ENCODE data around the gene PET100. TPM values are rescaled to one million over a fixed set of nuclear protein-coding genes. Genes with fewer than 3 reads are reported as not detected.
A peak's percentile ranks its signal among the peaks of the same experiment; 100 is the strongest.

PET100 gene
- polyA plus RNA-seq, 2 of the 4 experiments (the other 2 are of a cell fraction): 48.6 to 99.3 TPM

- TF ChIP-seq ATOH8 (CRISPR knock-in tag; IDR thresholded peaks at IDR 0.05; ENCODE audit: low read depth): no peak
- ATAC-seq: peak; percentile 45 to 51; a peak in 5 of 6 replicates
- FAIRE-seq: no peak
- peak overlapping the region; percentile 64 for H3K4me3 ChIP-seq
- ChIA-PET CTCF (interaction anchor here (0.7 to 1.5 kb wide), 3 partner anchors 9 to 69 kb away, joined by 3 to 7 read pairs (median 3); partner anchors contain the start of gene TRAPPC5), POLR2A (interaction anchor here (0.7 to 1.0 kb wide), 2 partner anchors 32 to 164 kb away, joined by 3 to 5 read pairs; no protein-coding TSS in a partner anchor)
- no peaks in the 10 kb centered on the region for H3K9me3 ChIP-seq
- peak overlapping the region; percentile 77 to 98 for H3K27ac ChIP-seq
- no peaks in the 10 kb centered on the region for H3K4me1 ChIP-seq
- peak in 1 of 2 experiments; percentile 25 for DNase-seq (ENCODE audit: low read depth in 1 of 2, low spot score in 1 of 2)
- 78% methylated on average over 11 of the region's 30 CpGs for WGBS (ENCODE audit: missing lambda C conversion rate)
- H3K4me2 ChIP-seq: peak overlapping the region; percentile 75
Observed at GRCh38 chr19:7637374-7638256, 8.0 kb downstream of the PET100 start.

GRCh38 chr19:7638802-7639465 is 9.3 kb downstream of the PET100 start:
- no peak overlapping the region for H3K27ac ChIP-seq
- H3K4me2 ChIP-seq: no peak overlapping the region
- ATAC-seq (no peak), DNase-seq (ENCODE audit: low read depth in 1 of 2, low spot score in 1 of 2) (no peak), FAIRE-seq (no peak)
- no peaks in the 10 kb centered on the region for H3K9me3 ChIP-seq
- H3K4me1 ChIP-seq: no peaks in the 10 kb centered on the region
- ChIA-PET CTCF (interaction anchor here (0.6 to 1.5 kb wide), 4 partner anchors 13 to 500 kb away, joined by 3 to 7 read pairs (median 4); no protein-coding TSS in a partner anchor), POLR2A (no interaction called here)
- TF ChIP-seq SREBF2 (IDR thresholded peaks at IDR 0.05) (no peak), NFE2L2 (conservative IDR thresholded peaks at IDR 0.05; ENCODE audit: low read length) (no peak)
- WGBS (ENCODE audit: missing lambda C conversion rate): 94% methylated on average over 9 of the region's 12 CpGs
- no peak overlapping the region for H3K4me3 ChIP-seq

GRCh38 chr19:7639863-7640348 is 10.3 kb downstream of the PET100 start:
- 88% methylated on average over 13 of the region's 13 CpGs for WGBS (ENCODE audit: missing lambda C conversion rate)

More at GRCh38 chr19:7639863-7640348, 10.3 kb downstream of the PET100 start:
- TF ChIP-seq MAFK (IDR thresholded peaks at IDR 0.05; ENCODE audit: partially characterized antibody): no peak
- TF ChIP-seq RAD21 (conservative IDR thresholded peaks at IDR 0.05 in 1 of 2, IDR thresholded peaks at IDR 0.05 in 1 of 2): no peak
- TF ChIP-seq, protein P1, sequence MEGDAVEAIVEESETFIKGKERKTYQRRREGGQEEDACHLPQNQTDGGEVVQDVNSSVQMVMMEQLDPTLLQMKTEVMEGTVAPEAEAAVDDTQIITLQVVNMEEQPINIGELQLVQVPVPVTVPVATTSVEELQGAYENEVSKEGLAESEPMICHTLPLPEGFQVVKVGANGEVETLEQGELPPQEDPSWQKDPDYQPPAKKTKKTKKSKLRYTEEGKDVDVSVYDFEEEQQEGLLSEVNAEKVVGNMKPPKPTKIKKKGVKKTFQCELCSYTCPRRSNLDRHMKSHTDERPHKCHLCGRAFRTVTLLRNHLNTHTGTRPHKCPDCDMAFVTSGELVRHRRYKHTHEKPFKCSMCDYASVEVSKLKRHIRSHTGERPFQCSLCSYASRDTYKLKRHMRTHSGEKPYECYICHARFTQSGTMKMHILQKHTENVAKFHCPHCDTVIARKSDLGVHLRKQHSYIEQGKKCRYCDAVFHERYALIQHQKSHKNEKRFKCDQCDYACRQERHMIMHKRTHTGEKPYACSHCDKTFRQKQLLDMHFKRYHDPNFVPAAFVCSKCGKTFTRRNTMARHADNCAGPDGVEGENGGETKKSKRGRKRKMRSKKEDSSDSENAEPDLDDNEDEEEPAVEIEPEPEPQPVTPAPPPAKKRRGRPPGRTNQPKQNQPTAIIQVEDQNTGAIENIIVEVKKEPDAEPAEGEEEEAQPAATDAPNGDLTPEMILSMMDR (IDR thresholded peaks at IDR 0.05): no peak
- no peak for TF ChIP-seq PBX3 (IDR thresholded peaks at IDR 0.05)
- TF ChIP-seq MAZ (IDR thresholded peaks at IDR 0.05; ENCODE audit: borderline replicate concordance, low read depth, low read length): no peak
- TF ChIP-seq KDM5A (IDR thresholded peaks at IDR 0.05): no peak
- no peak for TF ChIP-seq USF2 (IDR thresholded peaks at IDR 0.05)
- no peak for TF ChIP-seq RNF2 (IDR thresholded peaks at IDR 0.05; ENCODE audit: borderline replicate concordance, low read depth)
- TF ChIP-seq ZC3H11A (IDR thresholded peaks at IDR 0.05): no peak
- TF ChIP-seq SMC3 (IDR thresholded peaks at IDR 0.05): no peak
- TF ChIP-seq ESRRA (IDR thresholded peaks at IDR 0.05; ENCODE audit: borderline replicate concordance, low read length): no peak
- TF ChIP-seq BCL3 (IDR thresholded peaks at IDR 0.05): no peak
- TF ChIP-seq EHF (CRISPR knock-in tag; IDR thresholded peaks at IDR 0.05): no peak
- no peak for DNase-seq (ENCODE audit: low read depth in 1 of 2, low spot score in 1 of 2)
- POLR2A ChIA-PET: no interaction called here
- no peaks in the 10 kb centered on the region for H3K4me1 ChIP-seq
- H3K4me2 ChIP-seq: no peak overlapping the region
- CTCF ChIA-PET: no interaction called here
- H3K9me3 ChIP-seq: no peaks in the 10 kb centered on the region
- H3K27ac ChIP-seq: no peak overlapping the region
- ATAC-seq: no peak
- no peak overlapping the region for H3K4me3 ChIP-seq
- no peak for FAIRE-seq

Measured in A549 (cell line).